GM10266 (cell line): Measurements from ENCODE around the gene ZBTB44.

Experiments
- DNase-seq: peaks from one replicate; pipeline ENCODE4 v3.0.0; 2012; ENCODE audit errors: extremely low spot score
- TF ChIP-seq, protein P1 (sequence below): IDR thresholded peaks from 2 replicates; pipeline ENCODE4 v1.5.1; 2012; ENCODE audit warnings: mild to moderate bottlenecking, low read depth; ENCODE audit not compliant: control insufficient read depth, insufficient read depth; ENCODE audit errors: missing control alignments

The ZBTB44 gene

DNA sequence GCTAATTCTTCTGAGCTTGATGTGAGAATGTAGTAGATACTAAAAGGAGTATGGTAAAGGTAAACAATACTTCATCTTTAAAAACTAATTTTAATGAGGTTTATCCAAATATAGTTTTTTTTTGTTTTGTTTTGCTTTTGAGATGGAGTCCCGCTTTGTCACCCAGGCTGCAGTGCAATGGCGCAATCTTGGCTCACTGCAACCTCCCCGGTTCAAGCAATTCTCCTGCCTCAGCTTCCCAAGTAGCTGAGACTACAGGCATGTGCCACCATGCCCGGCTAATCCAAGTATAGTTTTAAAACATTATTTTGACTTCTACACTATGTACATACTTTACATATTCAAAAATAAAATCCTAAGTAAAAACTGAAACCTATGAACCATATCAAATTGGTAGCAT, 4.1 kb downstream of the ZBTB44 start:
- DNase-seq: no peak
- TF ChIP-seq, protein P1, sequence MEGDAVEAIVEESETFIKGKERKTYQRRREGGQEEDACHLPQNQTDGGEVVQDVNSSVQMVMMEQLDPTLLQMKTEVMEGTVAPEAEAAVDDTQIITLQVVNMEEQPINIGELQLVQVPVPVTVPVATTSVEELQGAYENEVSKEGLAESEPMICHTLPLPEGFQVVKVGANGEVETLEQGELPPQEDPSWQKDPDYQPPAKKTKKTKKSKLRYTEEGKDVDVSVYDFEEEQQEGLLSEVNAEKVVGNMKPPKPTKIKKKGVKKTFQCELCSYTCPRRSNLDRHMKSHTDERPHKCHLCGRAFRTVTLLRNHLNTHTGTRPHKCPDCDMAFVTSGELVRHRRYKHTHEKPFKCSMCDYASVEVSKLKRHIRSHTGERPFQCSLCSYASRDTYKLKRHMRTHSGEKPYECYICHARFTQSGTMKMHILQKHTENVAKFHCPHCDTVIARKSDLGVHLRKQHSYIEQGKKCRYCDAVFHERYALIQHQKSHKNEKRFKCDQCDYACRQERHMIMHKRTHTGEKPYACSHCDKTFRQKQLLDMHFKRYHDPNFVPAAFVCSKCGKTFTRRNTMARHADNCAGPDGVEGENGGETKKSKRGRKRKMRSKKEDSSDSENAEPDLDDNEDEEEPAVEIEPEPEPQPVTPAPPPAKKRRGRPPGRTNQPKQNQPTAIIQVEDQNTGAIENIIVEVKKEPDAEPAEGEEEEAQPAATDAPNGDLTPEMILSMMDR: no peak

DNA sequence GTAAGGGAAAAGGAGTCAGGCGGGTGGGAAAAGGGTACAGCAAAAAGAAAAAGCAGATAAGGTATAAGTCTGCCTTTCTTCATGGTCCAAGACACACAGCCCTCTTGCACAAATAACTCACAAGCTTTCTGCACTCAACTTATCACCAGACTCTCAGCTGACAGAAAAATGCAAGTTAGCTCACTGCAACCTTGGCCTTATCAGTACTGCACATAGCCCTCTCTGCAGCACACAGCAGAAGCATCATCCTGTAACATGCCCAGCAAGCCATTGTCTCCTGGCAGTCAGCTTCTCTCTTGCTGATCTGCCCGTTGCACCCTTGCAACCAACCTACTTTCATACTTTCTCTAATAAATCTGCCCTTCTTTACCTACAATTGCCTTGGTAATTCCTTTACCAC, 5.8 kb downstream of the ZBTB44 start:
- DNase-seq: no peak
- TF ChIP-seq, protein P1: no peak

DNA sequence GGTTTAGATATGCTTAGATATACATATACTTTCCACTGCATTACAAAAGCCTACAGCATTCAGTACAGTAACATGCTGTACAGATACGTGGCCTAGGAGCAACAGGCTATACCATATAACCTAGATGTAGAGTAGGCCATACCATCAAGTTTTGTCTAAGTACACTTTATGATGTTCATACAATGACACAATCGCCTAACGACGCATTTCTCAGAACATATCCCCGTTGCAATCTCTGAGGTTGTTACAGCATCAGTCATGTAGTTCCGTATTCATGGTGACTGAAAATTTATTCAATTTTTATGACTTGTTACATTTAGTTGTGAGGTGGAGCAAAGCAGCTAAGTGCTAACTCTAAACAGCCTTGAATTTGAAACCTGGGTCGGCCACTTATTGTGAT, 6.7 kb downstream of the ZBTB44 start:
- DNase-seq: no peak
- TF ChIP-seq, protein P1: no peak

DNA sequence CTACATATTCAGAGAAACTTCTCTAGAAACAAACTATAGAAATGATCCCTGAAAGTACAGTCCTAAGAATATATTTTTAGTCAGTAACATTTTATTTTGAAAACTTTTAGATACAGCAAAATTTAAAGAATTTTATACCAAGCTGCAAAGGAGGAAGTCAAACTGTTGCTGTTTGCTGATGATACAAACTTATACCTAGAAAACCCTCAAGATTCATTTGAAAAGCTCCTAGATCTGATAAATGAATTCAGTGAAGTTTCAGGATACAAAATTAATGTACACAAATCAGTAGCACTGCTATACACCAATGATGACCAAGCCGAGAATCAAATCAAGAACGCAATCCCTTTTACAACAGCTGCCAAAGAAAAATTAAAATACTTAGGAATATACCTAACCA, 10.1 kb downstream of the ZBTB44 start:
- TF ChIP-seq, protein P1: no peak
- no peak for DNase-seq

DNA sequence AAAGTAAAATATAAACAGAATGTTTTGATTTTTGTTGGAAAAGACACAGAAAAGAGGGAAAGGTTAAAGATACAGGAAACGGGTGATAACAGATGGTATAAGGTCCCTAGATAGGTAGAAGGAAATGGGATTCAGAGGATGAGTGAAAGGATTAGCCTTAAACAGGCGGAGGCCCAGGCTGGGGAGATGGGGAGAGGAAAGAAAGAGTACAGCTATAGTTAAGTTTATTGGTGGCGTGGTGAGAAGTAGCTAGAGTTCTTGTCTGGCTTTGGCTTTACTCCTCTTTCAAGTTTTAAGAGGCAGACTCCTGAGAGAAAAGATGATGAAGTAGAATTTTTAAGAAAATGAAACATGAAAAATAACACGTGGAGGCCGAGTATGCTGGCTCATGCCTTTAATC, 13.7 kb downstream of the ZBTB44 start:
- TF ChIP-seq, protein P1: no peak
- DNase-seq: no peak

DNA sequence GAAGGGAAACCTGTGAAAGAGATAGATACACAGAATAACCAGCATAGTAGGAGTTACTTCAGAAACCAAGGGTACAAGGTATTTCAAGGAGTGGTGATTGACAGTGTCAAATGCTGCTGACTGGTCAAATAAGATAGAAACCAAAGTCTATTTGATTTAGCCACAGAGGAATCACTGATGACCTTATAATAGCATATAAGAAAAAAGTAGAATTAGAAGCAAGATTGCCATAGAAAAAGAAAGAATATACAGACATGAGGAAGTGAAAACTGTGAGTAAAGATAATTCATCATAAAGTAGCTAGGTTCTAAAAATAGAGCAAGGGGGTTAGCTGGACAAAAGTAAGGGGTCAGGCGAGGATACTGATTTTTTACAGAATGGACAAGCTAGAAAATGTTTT, 14.2 kb downstream of the ZBTB44 start:
- no peak for DNase-seq
- TF ChIP-seq, protein P1: no peak

DNA sequence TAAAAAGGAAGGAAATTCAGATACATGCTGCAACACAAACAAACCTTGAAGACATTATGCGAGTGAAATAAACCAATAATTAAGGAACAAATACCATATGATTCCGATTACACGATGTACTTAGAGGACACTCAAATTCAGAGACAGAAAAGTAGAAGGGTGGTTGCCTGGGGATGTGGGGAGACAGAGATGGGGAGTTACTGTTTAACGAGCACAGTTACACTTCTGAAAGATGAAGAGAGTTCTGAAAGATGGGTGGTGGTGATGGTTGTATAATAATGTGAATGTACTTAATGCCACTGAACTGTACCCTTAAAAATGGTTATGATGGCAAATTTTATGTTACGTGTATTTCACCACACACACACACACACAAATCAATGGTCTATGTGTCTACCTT, 14.7 kb downstream of the ZBTB44 start:
- TF ChIP-seq, protein P1: no peak
- DNase-seq: no peak
